H54 (cell line): Measurements from ENCODE around the gene CSMD2.
"Not testable (repeated sequence)": the region's sequence is repeated elsewhere in the genome, so short reads cannot be mapped to it uniquely, and the experiment has no call there.

ENCODE experiments used
- DNase-seq: peaks from one replicate; pipeline ENCODE4 v3.0.0; 2011; ENCODE audit warnings: low spot score, mixed read lengths; ENCODE audit not compliant: insufficient read length
- FAIRE-seq: peaks from 3 replicates; lab custom pipeline; 2011; peaks lifted over from hg19 to GRCh38; lab: Jason Lieb, UNC
- POLR2A ChIP-seq: IDR thresholded peaks from 2 replicates; pipeline ENCODE4 v1.6.1; 2011; ENCODE audit warnings: low read depth, mild to moderate bottlenecking, low read length

CSMD2 gene

GRCh38 chr1:33516891-33517567 lies 648.0 kb downstream of the CSMD2 start:
- no peak for TF ChIP-seq POLR2A

GRCh38 chr1:33516428-33516827 lies 648.6 kb downstream of the CSMD2 start:
- no peak for TF ChIP-seq POLR2A
- FAIRE-seq (no peak), DNase-seq (no peak)

More at GRCh38 chr1:33516891-33517567, 648.0 kb downstream of the CSMD2 start:
- FAIRE-seq (no peak), DNase-seq (no peak)

- DNase-seq (no peak), FAIRE-seq (no peak)
- TF ChIP-seq POLR2A, result no peak
Measured at GRCh38 chr1:33515607-33516006, 649.4 kb downstream of the CSMD2 start.

GRCh38 chr1:33515112-33515511 lies 649.9 kb downstream of the CSMD2 start:
- DNase-seq, result no peak

GRCh38 chr1:33512226-33513011 lies 652.6 kb downstream of the CSMD2 start:
- DNase-seq (no peak), FAIRE-seq (no peak)
- no peak for TF ChIP-seq POLR2A

More at GRCh38 chr1:33515112-33515511, 649.9 kb downstream of the CSMD2 start:
- no peak for FAIRE-seq
- TF ChIP-seq POLR2A, result no peak

- FAIRE-seq, DNase-seq: not testable (repeated sequence)
Measured at GRCh38 chr1:33509276-33509675, 655.8 kb downstream of the CSMD2 start.

- DNase-seq, result no peak
- FAIRE-seq, result no peak
- no peak for TF ChIP-seq POLR2A
Measured at GRCh38 chr1:33508151-33508550, 656.9 kb downstream of the CSMD2 start.

GRCh38 chr1:33507661-33508060 lies 657.4 kb downstream of the CSMD2 start:
- TF ChIP-seq POLR2A, result no peak
- DNase-seq (no peak), FAIRE-seq (no peak)

GRCh38 chr1:33503506-33503905 lies 661.5 kb downstream of the CSMD2 start:
- no peak for FAIRE-seq
- no peak for TF ChIP-seq POLR2A
- no peak for DNase-seq

GRCh38 chr1:33502726-33503125 lies 662.3 kb downstream of the CSMD2 start:
- no peak for TF ChIP-seq POLR2A
- FAIRE-seq, result no peak
- DNase-seq, result no peak

- DNase-seq (no peak), FAIRE-seq (no peak)
- no peak for TF ChIP-seq POLR2A
Measured at GRCh38 chr1:33501774-33502173, 663.3 kb downstream of the CSMD2 start.

GRCh38 chr1:33501309-33501708 lies 663.7 kb downstream of the CSMD2 start:
- DNase-seq (no peak), FAIRE-seq (no peak)
- TF ChIP-seq POLR2A, result no peak

GRCh38 chr1:33500547-33500946 lies 664.5 kb downstream of the CSMD2 start:
- no peak for FAIRE-seq

GRCh38 chr1:33497410-33497809 lies 667.6 kb downstream of the CSMD2 start:
- DNase-seq (no peak), FAIRE-seq (no peak)
- TF ChIP-seq POLR2A, result no peak

More at GRCh38 chr1:33500547-33500946, 664.5 kb downstream of the CSMD2 start:
- DNase-seq, result no peak
- TF ChIP-seq POLR2A, result no peak
